Fibroblast of skin of back (primary cell): ENCODE measurements around the gene RPS6KA2.
A peak's percentile ranks its signal among the peaks of the same experiment; 100 is the strongest.

Source experiments
- DNase-seq: peaks from one replicate; pipeline ENCODE4 v3.0.0-alpha.2; 2013

RPS6KA2 gene

DNA sequence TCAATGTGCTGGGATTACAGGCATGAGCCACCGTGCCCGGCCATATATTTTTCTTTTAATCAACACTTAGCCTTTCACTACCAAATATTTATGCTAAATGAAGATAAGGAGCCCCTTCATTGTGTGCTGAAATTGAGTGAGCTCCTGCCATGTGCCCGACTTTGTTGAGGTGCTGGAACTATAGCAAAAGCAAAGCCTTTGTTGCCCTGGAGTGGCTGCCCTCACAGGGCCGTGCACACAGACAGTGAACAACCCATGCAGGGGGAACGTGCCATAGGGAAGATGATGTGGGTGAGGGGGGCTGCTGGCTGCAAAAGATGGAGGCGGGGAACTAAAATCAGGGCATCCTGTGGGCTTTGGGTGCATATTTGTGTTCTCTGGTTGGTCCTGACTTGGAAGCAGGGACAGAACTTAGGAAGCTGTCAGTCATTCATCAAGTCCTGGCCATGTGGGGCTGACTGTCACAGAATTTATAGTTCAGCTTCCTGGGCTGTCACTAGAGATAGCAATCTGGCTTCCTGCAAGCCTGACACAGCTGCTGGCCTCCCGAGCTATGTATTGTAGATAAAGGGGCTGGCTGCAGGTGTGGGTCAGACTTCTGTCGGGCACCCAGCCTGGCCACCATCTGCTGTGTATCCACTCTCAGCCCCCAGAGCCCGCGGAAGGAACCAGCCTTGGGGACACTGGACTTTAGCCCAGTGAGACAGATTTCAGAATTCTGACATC, 187.5 kb downstream of the RPS6KA2 start:
- DNase-seq = no peak

DNA sequence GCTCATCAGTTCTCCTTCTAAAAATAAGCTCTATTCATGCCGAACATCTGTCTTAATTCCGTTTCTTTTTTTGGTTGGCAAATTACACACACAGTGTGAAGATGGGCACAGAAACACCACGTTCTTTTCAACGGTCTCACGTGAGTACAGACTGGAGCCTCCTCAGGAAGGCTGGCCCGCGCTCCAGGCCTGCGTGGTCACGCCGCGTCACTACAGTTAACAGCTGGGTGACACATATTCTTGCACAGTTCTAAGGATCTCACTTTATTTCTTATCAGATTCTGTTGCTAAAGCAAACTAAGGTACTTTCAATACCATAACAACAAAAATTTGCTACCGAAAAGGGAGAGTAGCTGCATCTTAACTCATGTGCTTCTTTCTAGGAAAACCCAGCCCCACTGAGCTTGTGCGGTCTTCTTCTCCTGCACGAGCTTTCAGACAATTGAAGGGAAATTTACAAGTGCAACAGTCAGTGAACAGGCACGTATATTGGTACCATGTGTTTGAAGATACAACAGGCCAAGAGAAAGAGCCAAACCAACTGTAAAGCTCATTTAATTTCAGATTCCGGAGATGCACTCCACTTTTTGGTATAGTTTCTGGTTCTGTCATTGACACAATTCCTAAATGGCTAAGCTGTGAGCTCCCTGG, 188.7 kb downstream of the RPS6KA2 start:
- DNase-seq = no peak

DNA sequence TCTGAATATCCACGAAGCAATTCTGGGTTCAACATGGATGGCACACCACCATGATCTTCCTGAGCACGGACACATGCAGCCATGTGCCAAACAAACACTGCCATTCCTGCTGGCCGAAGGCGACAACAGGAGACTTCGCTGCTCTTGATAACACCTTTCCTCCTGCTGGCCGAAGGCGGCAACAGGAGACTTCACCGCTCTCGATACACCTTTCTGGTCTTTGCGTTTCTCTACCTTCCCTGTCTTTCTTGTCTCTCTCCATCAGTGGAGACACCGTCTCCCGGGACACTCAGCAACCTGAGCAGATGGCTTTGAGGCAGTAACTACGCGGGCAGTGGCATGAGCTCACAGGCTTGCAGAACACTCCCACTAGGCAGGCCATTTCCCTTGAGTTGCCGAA, 189.4 kb downstream of the RPS6KA2 start:
- DNase-seq = no peak

DNA sequence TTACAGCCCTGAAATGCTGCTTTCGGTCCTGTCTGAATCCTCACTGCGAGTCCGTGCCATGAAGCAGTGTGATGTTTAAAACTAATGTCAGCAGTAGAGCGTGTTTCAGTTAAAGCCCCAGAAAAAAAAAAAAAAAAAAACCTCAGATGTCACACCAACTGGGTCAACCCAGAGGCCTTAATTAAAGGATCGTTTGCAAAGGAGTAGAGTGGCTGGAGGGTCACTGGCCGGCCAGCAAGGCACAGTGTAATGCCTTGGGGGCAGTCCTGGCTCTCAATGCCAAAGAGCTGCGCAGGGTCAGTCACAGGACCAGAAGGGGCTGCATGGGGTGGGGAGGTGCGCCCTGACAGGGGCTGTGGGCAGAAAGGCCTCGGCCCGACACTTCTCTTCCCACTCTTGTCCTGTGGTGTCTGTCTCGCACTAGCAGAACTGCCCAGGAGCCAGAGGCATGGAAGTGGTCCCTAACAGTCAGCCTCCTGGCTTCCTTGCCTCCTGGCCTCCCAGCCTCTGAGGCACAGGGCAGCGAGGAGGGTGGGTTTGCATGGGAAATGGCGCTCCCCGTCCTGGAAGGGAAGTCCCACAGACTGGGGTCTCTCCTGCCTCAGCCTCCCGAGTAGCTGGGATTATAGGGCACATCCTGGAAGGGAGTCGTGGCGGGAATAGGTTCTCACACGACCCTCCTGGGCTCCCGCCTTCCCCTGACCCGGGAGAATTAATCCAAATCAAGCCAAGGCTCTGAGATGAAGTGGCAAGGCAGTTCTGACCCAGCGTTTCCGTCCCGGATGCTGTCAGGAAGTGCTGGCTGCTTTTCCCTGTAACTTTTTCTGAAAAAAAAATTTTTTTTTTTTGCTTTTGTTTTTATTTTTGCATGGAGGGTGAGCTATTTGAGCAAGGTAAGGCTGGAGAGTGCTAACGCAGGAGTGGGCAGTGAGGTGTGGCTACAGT, 190.6 kb downstream of the RPS6KA2 start:
- DNase-seq = no peak

DNA sequence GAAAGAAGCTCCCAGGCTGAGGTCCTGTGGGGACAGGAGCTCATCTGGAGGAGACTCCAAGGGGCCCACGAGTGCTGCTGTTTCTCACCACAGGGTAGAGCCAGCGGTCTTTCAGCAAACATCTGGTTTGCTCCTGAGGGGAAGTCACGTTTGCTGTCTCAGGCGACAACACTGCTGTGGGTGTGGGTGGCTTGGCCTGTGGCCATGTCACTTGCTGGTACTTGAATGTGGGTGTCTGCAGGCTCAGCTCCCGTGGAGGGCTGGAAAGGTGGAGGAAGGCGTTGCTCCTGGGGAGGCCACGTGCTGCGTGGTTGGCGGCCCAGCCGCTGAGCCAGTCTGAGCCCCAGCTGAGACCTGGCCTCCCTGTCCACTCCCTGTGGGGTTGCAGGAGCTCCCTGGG, 191.5 kb downstream of the RPS6KA2 start:
- no peak for DNase-seq

DNA sequence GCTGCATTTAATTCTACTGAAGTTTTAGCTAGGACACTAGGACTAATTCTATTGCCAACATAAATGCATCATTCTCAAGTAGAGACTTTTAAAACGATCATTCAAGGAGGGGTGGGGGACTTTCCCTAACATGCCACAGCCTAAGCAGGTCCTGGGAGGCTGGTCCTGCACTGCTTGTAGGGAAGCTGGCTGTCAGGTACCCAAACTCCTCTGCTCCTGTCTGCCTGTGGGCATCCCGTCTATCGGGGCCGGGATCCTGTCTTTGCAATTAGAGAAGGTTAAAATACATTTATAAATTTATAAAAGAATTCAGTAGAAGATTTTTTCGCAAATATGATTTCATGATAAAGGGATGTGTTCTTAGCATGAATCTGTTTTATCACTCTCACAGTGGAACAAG, 192.7 kb downstream of the RPS6KA2 start:
- no peak for DNase-seq

DNA sequence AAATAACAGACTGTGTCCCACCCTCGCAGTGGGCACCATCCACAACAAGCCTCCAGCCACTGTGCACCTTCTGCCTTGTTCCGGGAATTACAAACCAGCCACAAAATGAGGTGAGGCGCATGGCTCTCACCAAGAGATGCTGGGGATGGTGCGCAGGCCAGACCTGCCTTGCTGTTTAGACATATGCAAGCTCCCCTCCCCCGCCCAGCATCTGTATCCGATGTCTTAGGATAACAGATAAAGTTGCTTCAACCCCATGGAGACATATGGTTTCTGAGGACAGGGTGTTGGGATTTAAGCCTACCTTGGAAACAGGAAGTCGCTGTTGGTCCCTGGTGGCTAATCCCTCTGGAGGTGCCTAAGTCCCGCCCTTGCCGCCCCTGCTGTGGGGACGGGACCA, 194.0 kb downstream of the RPS6KA2 start:
- DNase-seq = no peak

DNA sequence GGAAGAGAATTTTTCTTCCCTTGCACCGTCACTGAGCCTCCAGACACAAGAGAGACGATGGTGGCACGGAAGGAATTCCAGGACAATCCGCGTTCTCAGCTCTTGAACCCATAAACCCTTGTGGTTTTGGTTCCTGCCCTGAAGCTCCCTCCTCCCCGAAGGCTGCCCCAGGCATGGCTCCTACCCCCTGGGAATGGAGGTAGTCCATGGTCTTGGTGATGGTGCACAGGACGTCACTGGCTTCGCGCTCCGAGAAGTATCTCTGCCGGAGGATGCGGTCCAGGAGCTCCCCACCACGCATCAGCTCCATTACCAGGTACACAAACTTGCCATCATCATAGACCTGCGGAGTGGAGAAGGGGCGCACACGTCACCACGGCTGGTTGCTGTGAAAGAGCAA, 196.8 kb downstream of the RPS6KA2 start:
- no peak for DNase-seq

DNA sequence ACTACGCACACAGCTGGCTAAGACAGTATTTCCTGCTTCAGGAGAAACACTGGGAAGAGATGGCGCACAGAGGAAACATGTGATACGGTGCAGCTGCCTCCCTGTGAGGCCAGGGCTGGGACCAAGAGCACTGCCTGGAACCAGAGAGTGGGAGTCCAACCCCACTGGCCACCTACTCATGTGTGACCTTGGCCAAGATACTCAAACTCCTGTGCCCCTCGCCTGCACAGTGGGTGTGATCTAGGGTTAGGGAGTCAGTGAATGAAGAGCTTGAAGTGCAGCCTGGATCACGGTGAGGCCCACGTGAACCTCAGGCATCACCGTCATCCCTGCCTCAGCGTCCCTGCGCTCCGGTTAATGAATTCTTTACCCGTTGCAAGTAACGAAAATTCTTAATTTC, 202.6 kb downstream of the RPS6KA2 start:
- no peak for DNase-seq

DNA sequence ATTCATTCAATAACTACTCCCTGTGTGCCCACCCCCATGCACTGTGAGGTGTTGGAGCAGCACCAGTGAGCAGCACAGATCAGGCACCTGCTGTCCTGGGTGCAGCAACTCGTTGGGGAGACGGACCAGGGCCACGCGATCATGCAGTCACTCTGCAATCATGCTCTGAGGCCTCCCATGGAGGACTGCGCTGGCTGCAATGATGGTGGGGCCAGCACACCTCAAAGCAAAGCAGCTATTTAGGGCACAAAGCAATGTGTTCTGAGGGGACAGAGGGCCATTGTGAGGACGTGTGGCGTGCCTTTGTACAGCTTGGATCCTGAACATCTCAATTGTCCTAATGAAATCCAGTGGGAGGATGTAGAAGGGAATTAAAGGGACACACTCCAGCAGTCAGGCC, 203.3 kb downstream of the RPS6KA2 start:
- DNase-seq = no peak

DNA sequence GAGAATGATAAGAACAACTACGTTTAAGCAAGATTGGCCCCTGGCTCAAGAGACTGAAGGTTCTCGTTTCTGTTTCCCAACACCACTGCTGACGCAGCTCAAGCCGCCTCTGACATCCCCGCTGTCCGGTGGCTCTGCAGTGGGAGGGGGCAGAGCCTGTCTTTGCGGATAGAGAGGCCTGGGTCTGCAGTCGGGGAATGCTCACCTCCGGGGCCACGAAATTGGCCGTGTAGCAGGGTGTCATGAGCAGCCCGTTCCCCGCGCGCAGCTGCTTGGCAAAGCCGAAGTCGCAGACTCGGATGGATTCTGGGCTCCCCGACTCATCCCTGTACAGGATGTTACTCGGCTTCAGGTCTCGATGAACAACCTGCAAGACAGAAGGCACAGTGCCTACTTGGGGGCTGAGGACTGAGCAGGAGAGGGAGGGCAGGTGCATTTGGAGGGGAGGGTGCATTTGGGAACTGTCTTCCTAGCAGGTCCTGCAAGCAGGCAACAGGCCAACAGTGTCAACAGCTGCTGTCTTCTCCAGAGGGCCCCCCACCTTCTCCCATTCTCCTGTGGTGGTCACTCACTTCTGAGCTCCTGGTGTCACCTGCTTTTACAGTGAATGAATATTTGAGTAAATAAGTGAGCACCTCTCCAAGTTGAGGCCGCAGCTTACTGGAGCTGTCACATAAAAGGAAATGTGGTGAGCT, 203.9 kb downstream of the RPS6KA2 start:
- no peak for DNase-seq

DNA sequence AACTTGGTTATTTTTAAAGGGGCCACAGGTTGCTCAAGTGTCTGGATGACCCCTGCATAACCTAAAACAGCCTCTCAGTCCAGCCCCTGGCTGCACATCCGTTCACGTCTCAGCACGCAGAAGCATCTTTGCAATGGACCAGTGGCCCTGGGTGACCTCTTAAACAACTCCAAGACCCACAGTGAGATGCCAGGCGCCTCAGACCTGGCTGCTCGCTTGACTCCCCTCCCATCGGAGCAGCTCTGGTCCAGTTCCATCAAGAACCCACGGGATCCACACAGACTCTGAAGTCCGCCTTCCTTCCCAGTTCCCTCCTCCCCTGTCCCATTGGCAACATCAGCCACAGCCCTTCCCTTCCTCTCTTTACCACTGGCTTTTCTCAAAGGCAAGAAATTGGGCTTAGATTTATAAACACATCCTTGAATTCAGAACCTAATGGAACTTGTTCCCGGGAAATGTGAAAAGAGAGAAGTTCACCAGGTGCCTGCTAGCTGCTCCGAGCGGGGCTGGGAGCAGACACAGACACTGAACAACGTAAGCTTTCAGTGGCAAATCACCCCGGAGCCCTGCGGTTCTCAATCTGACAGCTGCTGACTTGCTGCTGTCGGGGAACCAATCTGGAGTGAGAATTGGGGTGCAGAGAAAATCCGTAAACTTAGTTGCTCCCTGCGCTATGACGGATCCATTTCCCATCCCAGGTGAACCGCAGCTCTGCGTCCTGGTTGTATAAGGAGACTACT, 204.7 kb downstream of the RPS6KA2 start:
- no peak for DNase-seq

DNA sequence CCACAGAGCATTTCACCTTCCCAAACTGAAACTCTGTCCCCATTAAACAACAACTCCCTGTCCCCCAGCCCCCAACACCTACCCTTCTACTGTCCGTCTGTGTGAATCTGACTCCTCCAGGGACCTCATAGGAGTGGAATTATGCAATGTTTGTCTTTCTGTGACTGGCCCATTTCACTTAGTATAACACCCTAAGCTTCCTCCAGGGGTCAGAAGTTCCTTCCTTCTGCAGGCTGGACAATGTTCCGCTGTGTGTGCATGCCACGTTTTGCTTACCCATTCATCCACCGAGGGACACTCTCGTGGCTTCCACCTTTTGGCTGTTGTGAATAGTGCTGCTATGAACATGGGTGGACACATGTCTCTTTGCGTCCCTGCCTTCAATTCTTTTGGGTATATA, 206.7 kb downstream of the RPS6KA2 start:
- peak; percentile 18 for DNase-seq

DNA sequence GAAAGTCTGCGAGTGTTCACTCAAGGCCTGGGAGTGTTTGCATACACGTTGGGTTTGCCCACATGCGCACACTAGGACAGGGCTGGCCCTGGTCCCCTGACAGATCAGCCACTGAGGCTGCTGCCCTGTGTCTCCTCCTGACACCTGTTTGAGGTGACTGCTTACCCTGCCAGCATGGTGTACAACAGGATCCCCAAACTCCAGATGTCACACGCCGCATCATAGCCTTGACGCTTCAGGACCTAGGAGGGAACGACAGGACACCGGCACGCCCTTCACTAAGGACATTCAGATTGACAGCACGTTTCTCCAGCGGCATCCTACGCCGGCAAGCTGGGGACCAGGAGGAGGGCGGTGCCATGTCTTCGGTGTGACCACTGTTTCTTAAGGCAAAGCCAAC, 207.3 kb downstream of the RPS6KA2 start:
- no peak for DNase-seq

DNA sequence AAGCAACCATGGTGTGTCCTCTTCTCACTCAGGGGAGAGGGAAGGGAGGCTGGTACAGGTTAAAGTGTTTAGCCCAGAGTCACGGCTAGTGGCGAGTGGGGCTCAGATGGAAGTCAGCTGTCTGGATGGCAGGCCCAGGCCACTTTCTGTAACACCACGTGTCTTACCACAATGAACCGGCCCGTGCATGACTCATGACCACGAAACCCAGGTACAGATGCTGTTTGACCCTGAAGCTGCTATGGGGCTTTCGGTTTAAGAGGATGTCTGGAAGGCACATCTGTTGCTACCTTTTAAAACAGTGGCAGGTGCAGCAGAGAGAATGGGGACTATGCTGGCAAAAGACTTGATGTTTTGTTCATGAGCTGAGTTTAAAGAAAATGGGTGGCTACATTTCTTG, 207.8 kb downstream of the RPS6KA2 start:
- no peak for DNase-seq

DNA sequence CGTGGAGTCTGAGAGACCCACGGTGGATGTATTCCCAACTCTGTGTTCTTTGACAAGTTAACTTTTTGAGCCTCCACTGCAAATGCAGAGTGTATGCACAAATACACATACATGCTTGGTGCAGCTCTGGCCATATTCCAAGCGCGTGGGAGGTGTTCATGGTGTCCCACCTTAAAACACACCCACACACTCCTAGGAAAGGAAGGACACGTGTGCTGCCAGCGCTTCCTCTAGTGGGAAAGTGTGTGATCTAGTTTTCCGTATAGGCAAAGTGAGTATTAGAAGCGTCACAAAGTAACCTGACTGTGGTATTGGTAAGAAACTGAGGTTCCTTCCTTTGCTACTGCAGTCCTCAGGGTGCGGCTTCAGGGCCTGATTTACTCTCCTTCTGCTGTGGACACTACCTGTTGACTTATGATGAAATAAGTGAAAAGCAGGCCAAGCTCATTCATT, 208.3 kb downstream of the RPS6KA2 start:
- DNase-seq = no peak

DNA sequence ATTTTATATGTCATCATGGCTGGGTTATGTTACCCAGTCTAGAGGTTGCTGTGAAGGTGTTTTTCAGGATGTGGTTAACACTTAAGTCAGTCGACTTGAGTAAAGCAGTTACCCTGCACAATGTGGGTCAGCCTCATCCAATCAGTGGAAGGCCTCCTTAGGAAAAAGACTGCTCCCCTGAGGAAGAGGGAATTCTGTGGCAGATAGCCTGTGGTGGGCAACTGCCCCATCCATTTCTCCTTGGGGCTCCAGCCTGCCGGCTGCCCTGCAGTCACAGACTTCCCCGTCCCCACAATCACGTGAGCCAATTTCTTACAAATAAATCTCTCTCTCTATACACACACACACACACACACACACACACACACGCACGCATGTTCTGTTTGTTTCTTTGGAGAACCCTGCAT, 209.8 kb downstream of the RPS6KA2 start:
- DNase-seq = no peak

DNA sequence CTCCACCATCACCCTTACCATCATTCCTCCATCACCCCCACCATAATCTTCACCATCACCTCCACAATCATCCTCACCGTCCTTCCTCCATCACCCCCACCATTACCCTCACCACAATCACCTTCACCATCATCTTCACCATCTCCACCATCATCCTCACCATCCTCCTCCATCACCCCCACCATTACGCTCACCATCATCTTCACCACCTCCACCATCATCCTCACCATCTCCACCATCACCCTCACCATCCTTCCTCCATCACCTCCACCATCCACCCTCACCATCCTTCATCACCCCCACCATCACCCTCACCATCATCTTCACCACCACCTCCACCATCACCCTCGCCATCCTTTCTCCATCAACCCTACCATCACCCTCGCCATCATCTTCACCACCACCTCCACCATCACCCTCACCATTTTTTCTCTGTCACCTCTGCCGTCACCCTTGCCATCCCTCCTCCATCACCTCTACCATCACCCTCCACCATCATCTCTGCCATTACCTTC, 211.2 kb downstream of the RPS6KA2 start:
- DNase-seq = no peak

DNA sequence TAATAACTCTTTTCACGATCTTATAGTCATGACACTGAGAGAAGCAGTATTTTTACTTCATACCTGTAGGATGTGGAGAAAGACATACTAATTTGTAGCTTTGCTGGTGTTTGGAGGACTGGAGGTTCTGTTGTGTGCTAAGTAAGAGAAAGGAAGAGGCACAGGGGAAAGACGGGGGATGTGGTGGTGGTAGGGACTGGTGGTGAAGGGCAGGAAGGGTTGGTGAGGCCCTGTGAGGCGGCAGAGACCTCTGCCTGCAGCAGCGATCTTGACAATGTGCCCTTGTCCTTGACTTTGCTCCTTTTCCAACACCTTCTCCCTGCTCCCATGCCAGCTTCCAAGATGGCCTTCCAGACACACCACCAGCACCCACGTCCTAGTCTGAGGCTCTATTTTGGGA, 211.7 kb downstream of the RPS6KA2 start:
- DNase-seq = no peak

DNA sequence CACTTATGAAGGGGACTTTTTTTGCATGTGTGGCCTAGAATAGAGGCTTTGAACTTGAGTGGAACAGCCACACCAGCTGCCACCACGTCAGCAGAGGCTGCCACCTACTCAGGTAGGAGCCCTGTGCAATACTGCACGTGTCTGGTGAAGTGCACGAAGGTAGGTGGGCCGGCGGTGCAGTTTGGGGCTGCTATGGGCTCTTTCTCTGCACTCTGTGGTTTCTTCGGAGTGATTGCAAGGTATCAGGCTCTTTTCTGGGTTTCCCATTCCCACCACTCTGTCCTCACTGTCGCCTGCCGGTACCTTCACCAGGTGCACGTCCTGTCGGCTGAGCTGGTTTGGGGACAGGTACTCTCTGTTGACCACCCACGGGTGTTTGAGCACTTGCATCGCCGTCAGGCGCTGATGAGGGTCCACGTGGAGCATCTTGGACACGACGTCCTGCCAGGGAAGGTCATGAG, 213.5 kb downstream of the RPS6KA2 start:
- no peak for DNase-seq

DNA sequence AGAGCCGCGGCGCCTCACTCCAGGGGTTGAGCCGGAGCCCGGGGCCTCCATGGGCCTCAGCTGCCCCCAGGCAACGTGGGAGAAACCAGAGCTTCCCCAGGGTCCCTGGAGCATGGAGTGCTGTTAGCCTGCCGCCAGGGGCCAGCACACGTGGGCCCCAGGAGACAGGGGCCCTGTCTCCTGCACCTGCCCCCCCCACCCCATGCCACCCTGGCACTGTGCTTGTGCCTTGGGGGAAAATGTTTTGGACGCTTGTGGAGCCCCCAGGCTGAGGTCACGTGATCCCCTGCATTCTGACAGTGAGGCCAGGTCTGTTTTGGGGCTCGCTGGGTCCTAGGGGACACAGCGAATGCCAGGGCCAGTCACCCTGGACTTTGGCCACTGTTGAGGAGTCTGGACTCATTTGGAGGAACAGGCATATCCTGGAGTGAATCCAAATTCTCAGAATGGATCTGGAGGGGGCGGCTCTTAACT, 214.1 kb downstream of the RPS6KA2 start:
- no peak for DNase-seq
